ENCODE data around the gene IGF2BP1. TPM values are rescaled to one million over a fixed set of nuclear protein-coding genes. Genes with fewer than 3 reads are reported as not detected.

IGF2BP1 gene
- total and polyA plus RNA-seq, 5 donors from 2014 or later: not detected

DNA sequence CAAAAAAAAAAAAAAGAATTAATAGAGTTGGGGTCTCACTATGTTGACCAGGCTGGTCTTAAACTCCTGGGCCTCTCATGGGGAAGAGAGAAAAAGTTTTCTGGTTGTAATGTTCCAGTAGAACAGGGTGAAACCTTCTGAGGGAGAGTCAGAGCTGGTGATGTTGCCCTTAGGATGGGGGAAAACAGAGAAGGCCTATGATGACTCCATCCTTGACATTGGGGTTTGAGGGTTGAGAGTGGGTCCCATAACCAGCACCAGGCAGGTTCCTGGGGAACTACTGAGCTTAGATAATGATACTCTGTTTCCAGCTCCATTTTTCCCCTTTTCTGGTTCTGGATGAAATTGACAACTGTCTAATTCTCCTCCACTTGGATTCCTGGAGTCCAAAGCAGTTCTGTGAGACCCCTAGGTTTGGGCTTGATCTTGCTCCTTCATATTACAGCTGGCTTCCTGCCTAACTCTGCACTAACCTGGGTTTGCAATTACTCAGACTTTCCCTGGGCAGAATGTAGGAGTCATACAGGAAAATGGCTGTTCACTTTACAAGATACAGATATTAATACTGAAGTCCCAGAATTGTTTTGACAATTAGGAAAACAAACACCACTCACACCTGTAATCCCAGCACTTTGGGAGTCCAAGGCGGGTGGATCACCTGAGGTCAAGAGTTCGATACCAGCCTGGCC, 72.5 kb downstream of the IGF2BP1 start:
- DNase-seq: no peak
- no peak overlapping the region for H3K27ac Mint-ChIP-seq
- H3K4me3 Mint-ChIP-seq: no peak overlapping the region
- no peaks in the 10 kb centered on the region for H3K4me1 Mint-ChIP-seq
- no peaks in the 10 kb centered on the region for H3K4me1 ChIP-seq (ENCODE audit: control insufficient read depth, insufficient read depth, low read length, poor library complexity, severe bottlenecking)
- H3K36me3 Mint-ChIP-seq: no peaks in the 10 kb centered on the region
- no peaks in the 10 kb centered on the region for H3K9me3 ChIP-seq (ENCODE audit: control insufficient read depth in 2 of 2, low read length in 2 of 2)
- no peaks in the 10 kb centered on the region for H3K27me3 ChIP-seq (ENCODE audit: control insufficient read depth, insufficient read depth, low read length)
- H3K9me3 Mint-ChIP-seq: peaks cover 0 to 2% (median 0%) of the 10 kb centered on the region in 7 donors
- peaks cover 25% of the 10 kb centered on the region for H3K27me3 Mint-ChIP-seq
- no peak overlapping the region for H3K27ac ChIP-seq (ENCODE audit: insufficient read depth, low read length, poor library complexity, severe bottlenecking)
- no peak for ATAC-seq (ENCODE audit: low read depth in 2 of 2)
- H3K36me3 ChIP-seq (ENCODE audit: control insufficient read depth, insufficient read depth, low read length): no peaks in the 10 kb centered on the region
- no peak overlapping the region for H3K4me3 ChIP-seq (ENCODE audit: low read depth, low read length)

DNA sequence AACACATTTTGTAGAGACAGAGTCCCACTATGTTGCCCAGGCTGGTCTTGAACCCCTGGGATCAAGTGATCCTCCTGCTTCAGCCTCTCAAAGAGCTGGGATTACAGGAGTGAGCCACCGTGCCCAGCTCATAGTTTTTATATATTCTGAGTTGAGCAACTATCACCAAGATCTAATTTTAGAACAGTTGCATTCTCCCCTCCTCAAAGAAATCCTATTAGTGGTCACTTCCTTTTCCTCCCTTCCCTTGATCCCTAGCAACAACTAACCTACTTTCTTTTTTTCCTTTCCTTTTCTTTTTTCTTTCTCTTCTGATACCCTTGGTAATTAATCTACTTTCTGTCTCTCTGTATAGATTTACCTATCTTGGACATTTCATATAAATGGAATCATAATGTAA, 73.9 kb downstream of the IGF2BP1 start:
- Mint-ChIP-seq H3K27me3 (peaks cover 30% of the 10 kb centered on the region), H3K36me3 (no peaks in the 10 kb centered on the region), H3K27ac (no peak overlapping the region), H3K4me3 (no peak overlapping the region), H3K9me3 (peaks cover 0 to 2% (median 0%) of the 10 kb centered on the region in 7 donors), H3K4me1 (no peaks in the 10 kb centered on the region)
- Histone ChIP-seq H3K27me3 (ENCODE audit: control insufficient read depth, insufficient read depth, low read length) (no peaks in the 10 kb centered on the region), H3K27ac (ENCODE audit: insufficient read depth, low read length, poor library complexity, severe bottlenecking) (no peak overlapping the region), H3K36me3 (ENCODE audit: control insufficient read depth, insufficient read depth, low read length) (no peaks in the 10 kb centered on the region), H3K4me1 (ENCODE audit: control insufficient read depth, insufficient read depth, low read length, poor library complexity, severe bottlenecking) (no peaks in the 10 kb centered on the region), H3K9me3 (ENCODE audit: control insufficient read depth in 2 of 2, low read length in 2 of 2) (no peaks in the 10 kb centered on the region), H3K4me3 (ENCODE audit: low read depth, low read length) (no peak overlapping the region)
- ATAC-seq (ENCODE audit: low read depth in 2 of 2) (no peak), DNase-seq (no peak)

DNA sequence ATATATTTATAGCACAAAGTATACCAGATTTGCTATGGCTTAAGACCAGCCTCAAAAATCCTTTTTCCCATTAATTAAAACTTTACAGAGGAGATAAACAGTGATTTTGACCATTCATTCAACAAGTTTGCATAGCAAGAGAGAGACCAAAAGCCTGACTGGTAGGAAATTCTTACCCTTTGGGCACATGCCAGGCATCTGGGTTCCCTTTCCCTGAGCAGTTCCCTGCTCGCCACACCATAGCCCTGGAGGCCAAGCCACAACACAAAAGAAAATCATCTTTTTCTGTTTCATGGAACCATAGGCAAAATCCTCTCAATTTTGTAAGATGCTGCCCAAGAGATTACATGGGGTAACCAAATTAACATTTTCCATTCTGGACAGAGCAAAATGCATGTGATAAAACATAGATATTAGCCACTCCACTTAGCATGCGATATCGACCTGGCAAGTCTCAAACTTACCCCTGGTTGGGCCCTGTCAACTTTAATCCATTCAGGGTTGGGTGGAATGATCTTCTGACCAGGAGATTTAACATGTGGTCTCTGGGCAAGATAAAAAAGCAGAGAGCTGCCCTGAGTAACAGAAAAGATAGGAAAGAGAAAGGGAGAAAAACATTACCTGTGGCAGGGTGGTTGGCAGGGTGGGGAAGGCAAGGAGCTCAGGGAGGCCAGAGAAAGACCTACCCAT, 77.8 kb downstream of the IGF2BP1 start:
- Histone ChIP-seq H3K4me1 (ENCODE audit: control insufficient read depth, insufficient read depth, low read length, poor library complexity, severe bottlenecking) (no peaks in the 10 kb centered on the region), H3K36me3 (ENCODE audit: control insufficient read depth, insufficient read depth, low read length) (no peaks in the 10 kb centered on the region), H3K9me3 (ENCODE audit: control insufficient read depth in 2 of 2, low read length in 2 of 2) (no peaks in the 10 kb centered on the region), H3K27ac (ENCODE audit: insufficient read depth, low read length, poor library complexity, severe bottlenecking) (no peak overlapping the region), H3K27me3 (ENCODE audit: control insufficient read depth, insufficient read depth, low read length) (peaks cover 5% of the 10 kb centered on the region), H3K4me3 (ENCODE audit: low read depth, low read length) (no peak overlapping the region)
- Mint-ChIP-seq H3K4me1 (no peaks in the 10 kb centered on the region), H3K27ac (peak overlapping the region in 1 of 3 donors; percentile 7), H3K4me3 (no peak overlapping the region), H3K9me3 (peaks cover 0 to 2% (median 0%) of the 10 kb centered on the region in 7 donors), H3K36me3 (no peaks in the 10 kb centered on the region), H3K27me3 (peaks cover 21% of the 10 kb centered on the region)
- DNase-seq (no peak), ATAC-seq (ENCODE audit: low read depth in 2 of 2) (no peak)

- Mint-ChIP-seq H3K4me3 (no peak overlapping the region), H3K27me3 (peaks cover 17% of the 10 kb centered on the region)
- ATAC-seq (ENCODE audit: low read depth in 2 of 2): no peak
These were observed 79.6 kb downstream of the IGF2BP1 start for GRCh38 chr17:49076573-49077384.

GRCh38 chr17:49078248-49078647, 81.1 kb downstream of the IGF2BP1 start:
- no peak for DNase-seq
- no peak for ATAC-seq (ENCODE audit: low read depth in 2 of 2)
- Histone ChIP-seq H3K4me1 (ENCODE audit: control insufficient read depth, insufficient read depth, low read length, poor library complexity, severe bottlenecking) (no peaks in the 10 kb centered on the region), H3K27me3 (ENCODE audit: control insufficient read depth, insufficient read depth, low read length) (peaks cover 7% of the 10 kb centered on the region), H3K27ac (ENCODE audit: insufficient read depth, low read length, poor library complexity, severe bottlenecking) (no peak overlapping the region), H3K4me3 (ENCODE audit: low read depth, low read length) (no peak overlapping the region), H3K36me3 (ENCODE audit: control insufficient read depth, insufficient read depth, low read length) (no peaks in the 10 kb centered on the region), H3K9me3 (ENCODE audit: control insufficient read depth in 2 of 2, low read length in 2 of 2) (no peaks in the 10 kb centered on the region)
- no peak overlapping the region for H3K27ac Mint-ChIP-seq
- H3K4me3 Mint-ChIP-seq: no peak overlapping the region
- no peaks in the 10 kb centered on the region for H3K36me3 Mint-ChIP-seq
- peaks cover 26% of the 10 kb centered on the region for H3K27me3 Mint-ChIP-seq
- H3K4me1 Mint-ChIP-seq: no peaks in the 10 kb centered on the region
- no peaks in the 10 kb centered on the region for H3K9me3 Mint-ChIP-seq

More at GRCh38 chr17:49076573-49077384, 79.6 kb downstream of the IGF2BP1 start:
- Histone ChIP-seq H3K9me3 (ENCODE audit: control insufficient read depth in 2 of 2, low read length in 2 of 2) (no peaks in the 10 kb centered on the region), H3K4me3 (ENCODE audit: low read depth, low read length) (no peak overlapping the region), H3K4me1 (ENCODE audit: control insufficient read depth, insufficient read depth, low read length, poor library complexity, severe bottlenecking) (no peaks in the 10 kb centered on the region), H3K36me3 (ENCODE audit: control insufficient read depth, insufficient read depth, low read length) (no peaks in the 10 kb centered on the region), H3K27me3 (ENCODE audit: control insufficient read depth, insufficient read depth, low read length) (peaks cover 7% of the 10 kb centered on the region), H3K27ac (ENCODE audit: insufficient read depth, low read length, poor library complexity, severe bottlenecking) (no peak overlapping the region)
- H3K4me1 Mint-ChIP-seq: no peaks in the 10 kb centered on the region
- no peaks in the 10 kb centered on the region for H3K9me3 Mint-ChIP-seq
- H3K36me3 Mint-ChIP-seq: no peaks in the 10 kb centered on the region
- DNase-seq: peak in 1 of 3 donors; percentile 7
- no peak overlapping the region for H3K27ac Mint-ChIP-seq

GRCh38 chr17:49079840-49080663, 82.9 kb downstream of the IGF2BP1 start:
- Histone ChIP-seq H3K4me3 (ENCODE audit: low read depth, low read length) (no peak overlapping the region), H3K27me3 (ENCODE audit: control insufficient read depth, insufficient read depth, low read length) (peaks cover 7% of the 10 kb centered on the region), H3K27ac (ENCODE audit: insufficient read depth, low read length, poor library complexity, severe bottlenecking) (no peak overlapping the region), H3K4me1 (ENCODE audit: control insufficient read depth, insufficient read depth, low read length, poor library complexity, severe bottlenecking) (no peaks in the 10 kb centered on the region), H3K36me3 (ENCODE audit: control insufficient read depth, insufficient read depth, low read length) (no peaks in the 10 kb centered on the region), H3K9me3 (ENCODE audit: control insufficient read depth in 2 of 2, low read length in 2 of 2) (no peaks in the 10 kb centered on the region)
- ATAC-seq (ENCODE audit: low read depth in 2 of 2) (no peak), DNase-seq (no peak)
- Mint-ChIP-seq H3K4me1 (no peaks in the 10 kb centered on the region), H3K27ac (no peak overlapping the region), H3K9me3 (no peaks in the 10 kb centered on the region), H3K27me3 (peaks cover 27% of the 10 kb centered on the region), H3K36me3 (no peaks in the 10 kb centered on the region), H3K4me3 (no peak overlapping the region)

GRCh38 chr17:49082231-49082630, 85.0 kb downstream of the IGF2BP1 start:
- no peaks in the 10 kb centered on the region for H3K36me3 ChIP-seq (ENCODE audit: control insufficient read depth, insufficient read depth, low read length)
- Mint-ChIP-seq H3K36me3 (no peaks in the 10 kb centered on the region), H3K4me3 (no peak overlapping the region), H3K27ac (no peak overlapping the region), H3K9me3 (peaks cover 0 to 2% (median 0%) of the 10 kb centered on the region in 7 donors), H3K27me3 (peaks cover 23% of the 10 kb centered on the region), H3K4me1 (no peaks in the 10 kb centered on the region)
- no peak overlapping the region for H3K4me3 ChIP-seq (ENCODE audit: low read depth, low read length)
- H3K4me1 ChIP-seq (ENCODE audit: control insufficient read depth, insufficient read depth, low read length, poor library complexity, severe bottlenecking): no peaks in the 10 kb centered on the region
- ATAC-seq (ENCODE audit: low read depth in 2 of 2) (no peak), DNase-seq (no peak)
- H3K27me3 ChIP-seq (ENCODE audit: control insufficient read depth, insufficient read depth, low read length): peaks cover 2% of the 10 kb centered on the region
- H3K9me3 ChIP-seq (ENCODE audit: control insufficient read depth in 2 of 2, low read length in 2 of 2): no peaks in the 10 kb centered on the region
- no peak overlapping the region for H3K27ac ChIP-seq (ENCODE audit: insufficient read depth, low read length, poor library complexity, severe bottlenecking)

Measured in CD4-positive, CD25-positive, alpha-beta regulatory T cell (primary cell).